NCI-H748 (cell line): ENCODE results near the gene TES.

ENCODE experiments used
- DNase-seq: peaks from one replicate; lab custom pipeline; 2025; ENCODE audit not compliant: unreplicated experiment; lab: John Stamatoyannopoulos, UW

Gene TES

GRCh38 chr7:116219834-116220233, 9.5 kb downstream of the TES start:
- DNase-seq: no peak

- DNase-seq: no peak
Measured at GRCh38 chr7:116222501-116222900, 12.2 kb downstream of the TES start.

- DNase-seq: no peak
Measured at GRCh38 chr7:116223588-116223987, 13.2 kb downstream of the TES start.

- DNase-seq: no peak
Measured at GRCh38 chr7:116224492-116225098, 14.3 kb downstream of the TES start.

GRCh38 chr7:116225860-116226259, 15.5 kb downstream of the TES start:
- DNase-seq: no peak

- no peak for DNase-seq
Measured at GRCh38 chr7:116226664-116227063, 16.3 kb downstream of the TES start.

- DNase-seq: no peak
Measured at GRCh38 chr7:116227678-116228239, 17.4 kb downstream of the TES start.

- DNase-seq: no peak
Measured at GRCh38 chr7:116228241-116228640, 17.9 kb downstream of the TES start.

- DNase-seq: no peak
Measured at GRCh38 chr7:116229366-116229765, 19.0 kb downstream of the TES start.

GRCh38 chr7:116230191-116231005, 20.1 kb downstream of the TES start:
- DNase-seq: no peak

- no peak for DNase-seq
Measured at GRCh38 chr7:116231543-116231942, 21.2 kb downstream of the TES start.

GRCh38 chr7:116231949-116232348, 21.6 kb downstream of the TES start:
- DNase-seq: no peak

GRCh38 chr7:116232350-116232749, 22.0 kb downstream of the TES start:
- no peak for DNase-seq

GRCh38 chr7:116232920-116233319, 22.6 kb downstream of the TES start:
- DNase-seq: no peak

GRCh38 chr7:116234517-116235200, 24.3 kb downstream of the TES start:
- no peak for DNase-seq

GRCh38 chr7:116235380-116235779, 25.0 kb downstream of the TES start:
- no peak for DNase-seq

GRCh38 chr7:116236020-116236630, 25.8 kb downstream of the TES start:
- DNase-seq: peak; percentile 33

GRCh38 chr7:116239020-116239419, 28.7 kb downstream of the TES start:
- DNase-seq: no peak

- DNase-seq: no peak
Measured at GRCh38 chr7:116239434-116239833, 29.1 kb downstream of the TES start.

GRCh38 chr7:116240024-116240668, 29.8 kb downstream of the TES start:
- DNase-seq: no peak

GRCh38 chr7:116241291-116241690, 31.0 kb downstream of the TES start:
- DNase-seq: no peak
